ENCODE measurements around the gene TRPM3.

The TRPM3 gene

GRCh38 chr9:70773579-70773978 lies 347.8 kb downstream of the TRPM3 start:
- Histone ChIP-seq H4K20me1 (ENCODE audit: insufficient read depth) (no peaks in the 10 kb centered on the region), H3K9ac (no peak overlapping the region), H3K36me3 (ENCODE audit: insufficient read depth) (no peaks in the 10 kb centered on the region), H2AFZ (ENCODE audit: low read depth) (no peak overlapping the region), H3K27me3 (ENCODE audit: insufficient read depth, low read depth) (no peaks in the 10 kb centered on the region), H3K27ac (no peak overlapping the region), H3K79me2 (ENCODE audit: insufficient read depth, low read depth) (no peaks in the 10 kb centered on the region), H3K4me1 (ENCODE audit: low read depth, poor library complexity, severe bottlenecking) (no peaks in the 10 kb centered on the region), H3K4me3 (IDR thresholded peaks at IDR 0.05; ENCODE audit: insufficient read depth, low read depth, low read length) (no peak overlapping the region), H3K4me2 (no peak overlapping the region)
- TF ChIP-seq CTCF (conservative IDR thresholded peaks at IDR 0.05; ENCODE audit: low read depth, low read length): no peak

GRCh38 chr9:70772601-70773000 lies 348.8 kb downstream of the TRPM3 start:
- Histone ChIP-seq H4K20me1 (ENCODE audit: insufficient read depth) (no peaks in the 10 kb centered on the region), H3K4me3 (IDR thresholded peaks at IDR 0.05; ENCODE audit: insufficient read depth, low read depth, low read length) (no peak overlapping the region), H3K27ac (no peak overlapping the region), H3K27me3 (ENCODE audit: insufficient read depth, low read depth) (no peaks in the 10 kb centered on the region), H3K79me2 (ENCODE audit: insufficient read depth, low read depth) (no peaks in the 10 kb centered on the region), H2AFZ (ENCODE audit: low read depth) (no peak overlapping the region), H3K4me1 (ENCODE audit: low read depth, poor library complexity, severe bottlenecking) (no peaks in the 10 kb centered on the region), H3K4me2 (no peak overlapping the region), H3K9ac (no peak overlapping the region), H3K36me3 (ENCODE audit: insufficient read depth) (no peaks in the 10 kb centered on the region)
- no peak for TF ChIP-seq CTCF (conservative IDR thresholded peaks at IDR 0.05; ENCODE audit: low read depth, low read length)

GRCh38 chr9:70765946-70766345 lies 355.5 kb downstream of the TRPM3 start:
- H3K79me2 ChIP-seq (ENCODE audit: insufficient read depth, low read depth): no peaks in the 10 kb centered on the region
- H3K36me3 ChIP-seq (ENCODE audit: insufficient read depth): no peaks in the 10 kb centered on the region
- no peak overlapping the region for H3K9ac ChIP-seq
- TF ChIP-seq CTCF (conservative IDR thresholded peaks at IDR 0.05; ENCODE audit: low read depth, low read length): no peak
- H3K4me3 ChIP-seq (IDR thresholded peaks at IDR 0.05; ENCODE audit: insufficient read depth, low read depth, low read length): no peak overlapping the region
- no peak overlapping the region for H3K4me2 ChIP-seq
- H4K20me1 ChIP-seq (ENCODE audit: insufficient read depth): no peaks in the 10 kb centered on the region
- H3K27me3 ChIP-seq (ENCODE audit: insufficient read depth, low read depth): no peaks in the 10 kb centered on the region
- no peaks in the 10 kb centered on the region for H3K4me1 ChIP-seq (ENCODE audit: low read depth, poor library complexity, severe bottlenecking)
- H2AFZ ChIP-seq (ENCODE audit: low read depth): no peak overlapping the region
- H3K27ac ChIP-seq: no peak overlapping the region

- H3K79me2 ChIP-seq (ENCODE audit: insufficient read depth, low read depth): no peaks in the 10 kb centered on the region
Measured at GRCh38 chr9:70761139-70761670, 360.2 kb downstream of the TRPM3 start.

More at GRCh38 chr9:70761139-70761670, 360.2 kb downstream of the TRPM3 start:
- no peak overlapping the region for H2AFZ ChIP-seq (ENCODE audit: low read depth)
- no peak overlapping the region for H3K9ac ChIP-seq
- no peaks in the 10 kb centered on the region for H4K20me1 ChIP-seq (ENCODE audit: insufficient read depth)
- H3K27me3 ChIP-seq (ENCODE audit: insufficient read depth, low read depth): no peaks in the 10 kb centered on the region
- H3K27ac ChIP-seq: no peak overlapping the region
- no peaks in the 10 kb centered on the region for H3K4me1 ChIP-seq (ENCODE audit: low read depth, poor library complexity, severe bottlenecking)
- H3K4me2 ChIP-seq: no peak overlapping the region
- H3K36me3 ChIP-seq (ENCODE audit: insufficient read depth): no peaks in the 10 kb centered on the region
- no peak overlapping the region for H3K4me3 ChIP-seq (IDR thresholded peaks at IDR 0.05; ENCODE audit: insufficient read depth, low read depth, low read length)
- TF ChIP-seq CTCF (conservative IDR thresholded peaks at IDR 0.05; ENCODE audit: low read depth, low read length): no peak

Data from KMS-11 (cell line).